Putamen (tissue), 1 donor: ENCODE data around the gene C1RL.

Source experiments
- DNase-seq: peaks from one replicate; pipeline ENCODE4 v3.0.0-alpha.2; 2016; ENCODE audit warnings: low spot score

C1RL gene

DNA sequence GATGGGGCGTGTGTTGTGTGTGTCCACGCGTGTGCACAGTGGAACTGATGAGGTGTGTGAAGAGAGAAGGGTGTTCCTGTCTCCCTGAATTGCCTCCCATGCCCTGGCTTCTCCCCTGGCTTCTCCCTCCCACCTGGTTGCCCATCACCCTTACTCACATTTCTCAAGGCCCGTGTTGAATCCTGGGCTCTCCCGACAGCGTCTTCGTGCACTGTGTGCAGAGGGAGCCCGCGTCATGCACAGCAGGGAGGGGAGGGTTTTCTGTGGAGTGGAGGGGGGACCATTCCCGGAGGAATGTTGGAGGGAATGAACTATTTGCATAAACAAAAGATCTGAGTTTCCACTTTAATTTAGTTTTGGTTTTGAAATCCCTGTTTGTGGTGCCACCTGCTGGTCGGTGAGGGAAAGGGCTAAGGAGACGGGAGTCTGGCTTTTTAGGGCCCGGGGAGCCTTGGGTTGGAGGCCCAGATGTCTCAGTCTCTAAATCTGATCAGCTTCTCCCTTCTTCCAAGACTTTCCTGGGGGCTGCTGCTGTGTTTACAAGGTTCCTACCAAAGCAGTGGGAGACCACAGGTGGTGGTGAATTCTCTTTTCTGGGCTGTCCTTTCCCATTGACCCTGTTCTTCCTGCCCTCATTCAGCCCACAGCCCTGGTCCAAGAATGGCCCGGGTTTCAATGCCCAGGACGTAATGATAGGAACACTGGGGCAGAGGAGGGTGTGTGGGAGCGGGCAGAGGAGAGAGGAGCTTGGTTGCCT, 16.6 kb downstream of the C1RL start, which contains the start of gene C1R:
TSS of gene C1R (minus strand) at position 217 of the 757 bp plus-strand sequence. CDS start at position 160, 57 bp downstream.
- DNase-seq: peak; percentile 34

DNA sequence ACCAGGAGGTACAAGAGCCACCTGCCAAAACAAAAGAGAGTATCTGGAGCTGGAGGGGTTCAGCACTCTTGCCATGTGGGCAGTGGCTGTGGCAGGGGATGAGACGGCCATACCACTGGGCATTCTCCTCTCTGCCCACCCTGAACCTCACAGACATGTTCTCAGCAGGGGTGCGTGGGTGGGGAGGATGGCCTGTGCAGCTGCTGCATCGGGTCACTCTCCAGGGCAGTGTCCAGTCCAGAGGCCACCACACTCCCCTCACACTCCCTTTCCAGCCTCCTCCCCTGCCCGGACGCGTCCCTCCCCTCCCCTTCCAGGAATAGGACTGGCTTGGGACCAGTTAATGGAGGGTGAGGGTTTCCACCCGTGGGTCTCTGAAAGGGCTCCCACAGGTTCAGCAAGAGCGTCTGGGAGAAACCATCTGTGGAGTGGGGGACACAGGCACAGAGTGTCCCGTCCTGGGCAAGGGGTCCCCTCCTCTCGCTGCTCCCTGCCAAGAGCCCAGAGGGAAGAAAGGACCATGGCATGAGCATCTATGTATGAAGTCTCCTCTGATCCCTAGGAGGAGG, 17.3 kb downstream of the C1RL start:
- no peak for DNase-seq

DNA sequence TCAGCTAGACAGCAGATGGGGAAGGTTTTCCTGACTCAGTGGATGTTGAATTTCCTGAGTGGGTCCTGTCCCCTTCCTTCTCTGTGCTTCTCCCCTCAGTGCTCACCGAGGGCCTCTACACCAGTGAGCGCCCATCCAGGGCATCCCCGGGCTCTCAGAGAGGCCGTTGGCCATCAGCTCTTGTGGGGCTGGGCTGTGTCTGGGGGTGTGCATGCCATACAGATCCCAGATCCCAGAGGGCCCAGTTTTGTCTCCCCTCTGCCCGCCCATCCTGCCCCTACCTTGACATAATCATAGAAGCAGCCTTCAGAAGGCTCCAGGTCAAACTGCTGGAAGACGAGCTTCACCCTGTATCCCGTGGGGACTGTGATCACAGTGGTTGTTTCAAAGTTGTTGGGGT, 17.8 kb downstream of the C1RL start:
- no peak for DNase-seq

DNA sequence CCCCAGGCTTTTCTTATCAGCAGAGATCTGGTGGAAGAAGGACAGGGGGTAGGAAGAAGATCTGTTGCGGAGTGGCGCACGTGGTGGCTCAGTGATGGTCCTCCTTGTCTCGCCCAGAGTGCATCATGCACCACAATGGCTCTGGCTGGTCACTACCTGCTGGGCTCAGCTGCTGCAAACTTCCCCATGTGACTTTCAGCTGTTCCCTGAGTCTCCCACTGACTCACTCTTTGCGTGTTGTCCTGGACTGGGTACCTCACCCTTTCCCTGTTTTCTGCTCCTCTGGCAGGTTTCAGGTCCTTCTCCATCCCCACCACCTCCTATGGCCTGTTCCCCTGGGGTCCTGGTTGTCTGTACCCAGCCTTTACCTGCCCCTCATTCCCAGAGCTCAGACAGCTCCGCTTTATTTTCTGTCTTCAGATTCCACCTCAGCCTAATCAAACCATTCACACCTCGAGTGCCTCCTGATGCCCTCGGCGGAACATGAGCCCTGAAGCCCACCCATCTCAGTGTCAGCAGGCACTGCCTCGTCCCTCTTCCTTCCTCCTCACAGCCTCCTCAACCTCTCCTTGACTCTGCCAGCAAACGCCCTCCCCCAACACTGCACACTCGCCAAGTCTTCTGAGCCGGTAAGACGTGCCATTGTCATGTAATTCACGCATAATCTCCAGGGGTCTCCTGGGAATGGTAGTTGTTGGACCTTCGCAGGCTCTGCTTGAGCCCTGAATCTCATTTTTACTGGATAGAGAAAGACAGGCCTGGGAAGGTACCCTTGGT, 18.6 kb downstream of the C1RL start:
- no peak for DNase-seq

DNA sequence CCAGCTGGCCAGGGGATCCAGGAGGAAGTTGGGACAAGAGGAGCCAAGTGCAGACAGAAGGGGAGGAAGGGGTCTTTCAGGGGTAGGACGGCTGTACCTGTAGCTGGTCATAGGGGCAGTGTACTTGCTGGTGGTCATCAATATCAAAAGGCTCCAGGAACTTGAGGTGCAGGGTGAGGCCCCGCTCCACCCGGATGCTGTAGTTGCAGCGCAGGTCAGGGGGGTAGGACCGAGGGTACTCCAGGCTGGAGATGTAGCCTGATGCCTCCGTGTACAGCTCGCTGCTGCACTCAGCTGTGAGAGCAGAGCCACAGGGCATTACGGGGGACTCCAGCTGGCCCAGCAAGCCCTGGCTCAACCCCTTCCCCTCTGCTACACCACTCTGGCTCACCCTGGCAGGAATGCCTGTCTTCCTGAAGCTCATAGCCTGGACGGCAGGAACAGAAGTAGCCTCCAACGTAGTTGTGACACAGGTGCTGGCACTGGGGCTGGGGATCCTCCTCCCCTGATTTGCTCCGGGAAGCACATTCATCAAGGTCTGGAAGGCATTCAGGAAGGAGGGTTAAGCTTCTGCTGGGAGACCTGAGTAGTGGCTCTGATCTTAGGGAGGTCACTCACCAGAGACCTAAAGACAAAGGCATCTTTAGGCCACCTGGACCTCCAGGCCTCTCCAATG, 19.7 kb downstream of the C1RL start:
- no peak for DNase-seq

DNA sequence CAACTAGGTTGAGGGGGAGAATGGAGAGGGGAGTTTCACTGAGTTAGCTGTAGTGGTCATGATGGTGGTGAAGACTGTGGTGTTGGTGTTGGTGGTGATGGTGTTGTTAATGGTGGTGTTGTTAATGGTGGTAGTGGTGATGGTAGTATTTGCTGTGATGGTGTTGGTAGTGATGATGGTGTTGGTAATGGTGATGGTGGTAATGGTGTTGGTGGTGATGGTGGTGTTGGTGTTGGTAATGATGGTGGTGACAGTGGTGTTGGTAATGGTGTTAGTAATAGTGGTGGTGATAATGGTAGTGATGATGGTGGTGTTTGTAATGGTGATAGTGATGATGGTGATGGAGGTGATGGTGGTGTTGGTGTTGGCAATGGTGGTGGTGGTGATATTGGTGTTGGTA, 25.9 kb downstream of the C1RL start:
- no peak for DNase-seq

DNA sequence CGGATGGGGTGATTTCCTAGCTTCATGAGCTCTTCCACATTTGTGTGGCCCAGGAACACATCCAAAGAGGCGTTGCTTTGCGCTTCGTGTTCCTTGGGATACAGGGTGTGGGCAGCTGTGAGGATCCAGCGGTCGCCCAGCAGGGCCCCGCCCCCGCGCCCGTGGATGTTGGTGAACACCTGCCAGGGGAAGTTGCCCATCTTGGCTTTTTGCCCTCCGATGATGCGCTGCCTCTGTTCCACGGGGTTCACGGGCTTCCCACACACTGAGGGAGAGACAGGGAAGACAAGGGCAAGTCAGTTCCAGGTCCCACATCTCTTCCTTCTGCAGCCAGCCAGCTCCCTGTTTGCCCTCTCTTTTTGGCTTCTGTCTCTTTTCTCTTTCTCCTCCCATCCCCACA, 28.0 kb downstream of the C1RL start:
- no peak for DNase-seq

DNA sequence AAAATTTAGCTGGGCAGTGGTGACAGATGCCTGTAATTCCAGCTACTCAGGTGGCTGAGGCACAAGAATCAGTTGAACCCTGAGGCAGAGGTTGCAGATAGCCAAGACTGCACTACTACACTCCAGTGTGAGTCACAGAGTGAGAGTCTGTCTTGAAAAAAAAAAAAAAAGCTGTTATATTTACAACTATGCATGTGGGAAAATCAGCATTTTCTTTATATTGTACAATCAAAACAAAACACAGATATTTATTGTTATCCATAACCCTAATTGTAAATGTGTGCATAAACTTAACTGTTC, 29.2 kb downstream of the C1RL start:
- no peak for DNase-seq

DNA sequence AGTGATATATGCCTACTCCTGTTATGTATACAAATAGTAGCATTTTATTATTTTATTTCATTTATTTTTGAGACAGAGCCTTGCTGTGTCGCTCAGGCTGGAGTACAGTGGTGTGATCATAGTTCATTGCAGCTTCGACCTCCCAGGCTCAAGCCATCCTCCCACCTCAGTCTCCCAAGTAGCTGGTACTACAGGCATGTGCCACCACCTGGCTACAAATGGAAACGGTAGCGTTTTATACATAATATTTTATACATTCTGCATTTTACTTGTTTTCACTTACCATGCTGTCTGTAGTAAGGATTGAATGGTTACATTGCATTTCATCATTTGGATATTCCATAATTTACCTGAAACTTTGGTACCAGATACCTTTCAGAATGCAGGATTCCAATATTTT, 30.9 kb downstream of the C1RL start:
- DNase-seq: no peak

DNA sequence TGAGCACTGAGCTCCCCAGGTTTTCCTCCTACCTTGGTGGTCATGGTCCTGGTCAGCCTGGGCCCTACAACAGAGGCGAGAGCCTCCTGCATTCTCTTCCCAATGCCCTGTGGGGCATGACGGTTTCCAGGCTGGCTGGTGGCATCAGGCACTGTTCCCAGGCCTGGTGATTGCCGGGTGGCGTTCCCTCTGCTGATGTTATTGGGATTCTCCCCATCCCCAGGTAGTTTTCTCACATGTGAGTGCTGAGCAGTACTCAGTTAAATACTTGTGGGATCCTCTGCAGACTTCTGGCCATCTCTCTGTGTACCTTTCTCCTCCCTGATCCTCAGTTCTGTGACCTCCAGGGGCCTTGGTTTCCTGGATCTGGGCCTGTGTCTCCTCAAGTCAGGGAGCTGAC, 32.5 kb downstream of the C1RL start:
- DNase-seq: no peak

DNA sequence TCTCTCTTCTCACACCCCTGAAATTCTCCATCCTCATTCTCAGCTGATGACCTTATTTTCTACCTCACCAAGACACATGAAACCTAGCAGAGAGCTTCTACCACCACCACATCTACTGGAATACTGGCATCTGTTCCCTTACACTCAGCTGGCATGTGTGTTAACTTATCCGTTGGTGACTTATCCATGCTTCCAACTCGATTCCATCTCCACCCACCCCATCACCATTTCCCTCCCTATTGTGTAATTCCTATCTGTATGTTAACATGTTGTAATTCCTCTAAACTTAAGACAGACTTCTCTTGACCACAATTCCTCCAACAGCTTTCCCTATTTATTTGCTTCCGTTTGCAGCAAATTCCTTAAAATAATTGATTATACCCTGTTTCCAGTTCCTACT, 33.1 kb downstream of the C1RL start:
- DNase-seq: no peak

DNA sequence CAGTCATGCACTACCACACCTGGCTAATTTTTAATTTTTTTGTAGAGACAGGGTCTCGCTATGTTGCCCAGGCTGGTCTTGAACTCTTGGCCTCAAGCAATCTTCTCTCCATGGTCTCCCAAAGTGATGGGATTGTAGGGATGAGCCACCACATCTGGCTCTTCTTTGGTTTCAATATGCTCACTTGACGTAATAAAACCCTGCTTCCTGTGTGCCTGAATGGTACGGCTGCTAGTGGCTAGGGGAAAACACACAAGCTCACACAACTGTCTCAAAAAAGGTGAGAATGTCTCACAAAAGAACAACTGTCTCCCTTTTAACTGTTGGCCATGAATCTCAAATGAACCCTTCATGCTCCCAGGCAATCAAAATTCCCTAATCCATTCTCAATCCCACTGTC, 33.5 kb downstream of the C1RL start:
- no peak for DNase-seq

DNA sequence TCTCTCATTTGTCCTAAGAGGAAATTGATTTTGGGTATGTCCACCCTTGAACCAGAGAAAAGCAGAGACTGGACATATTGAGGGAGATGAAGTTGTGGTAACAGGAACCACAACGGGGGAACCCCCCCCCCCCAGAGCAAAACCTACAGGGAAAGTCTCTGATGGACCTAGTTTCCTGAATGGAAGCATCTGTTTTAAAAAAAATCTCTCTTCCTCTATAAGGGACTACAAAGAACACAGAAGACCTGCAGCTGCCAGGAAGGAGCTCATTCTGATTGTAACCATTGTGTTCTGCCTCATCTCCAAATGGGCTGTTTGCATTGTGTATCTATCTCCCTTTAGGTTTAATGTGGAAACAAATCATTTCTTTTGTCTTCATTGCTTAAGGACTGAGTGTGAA, 35.1 kb downstream of the C1RL start:
- no peak for DNase-seq

DNA sequence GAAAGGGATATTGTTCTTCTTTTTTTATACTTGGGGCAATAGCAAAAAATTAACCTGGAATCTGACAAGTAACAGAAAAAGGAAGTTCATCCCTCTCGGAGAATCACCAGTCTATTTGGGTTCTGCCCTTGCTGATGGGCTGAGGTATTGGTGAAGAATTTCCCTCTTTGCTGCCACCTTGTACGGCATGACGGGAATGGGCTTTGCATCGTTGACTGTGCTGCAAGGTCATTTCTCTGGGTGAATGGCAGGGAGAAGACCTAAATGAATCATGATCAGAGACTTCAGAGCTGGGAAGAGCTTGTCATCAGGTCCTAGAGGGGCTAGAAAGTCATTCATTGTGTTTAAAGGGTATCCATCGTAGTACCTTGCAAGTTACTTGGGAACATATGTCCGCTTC, 36.5 kb downstream of the C1RL start:
- DNase-seq: no peak

DNA sequence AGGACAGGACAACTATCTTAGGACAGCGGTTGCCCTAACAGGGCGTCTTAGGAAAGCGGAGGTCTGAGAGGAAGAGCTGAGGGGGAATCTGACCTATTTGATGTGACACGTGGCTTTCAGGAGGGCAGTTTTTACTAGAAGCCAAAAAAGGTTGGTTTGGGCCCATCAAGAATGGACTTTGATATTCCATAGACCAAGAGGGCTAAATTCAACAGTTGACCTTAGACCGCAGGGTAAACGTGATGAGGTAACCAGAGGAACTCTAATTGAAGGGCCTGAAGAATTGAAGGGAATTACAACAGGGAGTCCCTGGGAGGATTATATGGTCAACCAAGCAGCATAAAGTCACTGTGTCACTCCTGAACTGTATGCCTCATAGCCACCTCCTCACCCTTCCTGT, 37.0 kb downstream of the C1RL start:
- DNase-seq: no peak

DNA sequence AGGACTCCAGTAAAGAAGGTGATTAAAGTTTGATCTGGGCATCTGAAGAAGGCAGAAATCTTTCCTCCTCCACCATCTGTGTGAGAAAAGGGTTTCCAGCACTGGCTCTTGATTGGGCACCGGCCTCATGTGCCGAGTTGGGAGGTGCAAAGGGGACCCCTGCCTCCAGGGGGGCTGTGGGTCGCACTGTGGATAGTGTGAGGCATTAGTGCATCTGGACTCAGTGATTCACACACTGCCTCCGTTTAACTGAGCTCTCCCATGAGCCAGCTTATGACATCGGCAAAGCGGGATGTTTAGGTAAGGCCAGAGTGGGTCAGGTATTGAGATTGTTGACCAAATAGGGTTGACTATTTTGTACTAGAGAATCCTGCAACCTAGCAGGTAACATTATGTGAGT, 39.6 kb downstream of the C1RL start:
- DNase-seq: no peak

DNA sequence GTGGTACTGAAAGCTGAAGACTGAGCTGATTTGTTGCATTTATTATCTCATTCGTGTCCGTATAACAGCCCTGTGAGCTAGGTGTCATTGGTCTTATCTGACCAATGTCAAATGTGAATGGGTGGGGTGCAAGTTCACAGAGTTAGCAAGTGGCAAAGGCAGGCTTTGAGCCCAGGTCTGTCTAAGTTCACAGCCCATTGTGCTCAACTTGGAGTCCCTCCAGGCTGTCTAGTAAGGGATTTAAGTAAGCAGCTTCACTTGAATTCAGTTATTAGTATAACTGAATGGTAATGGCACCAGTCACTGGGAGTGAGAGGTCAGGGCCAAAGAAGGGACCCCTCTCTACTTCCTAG, 40.0 kb downstream of the C1RL start:
- DNase-seq: no peak

DNA sequence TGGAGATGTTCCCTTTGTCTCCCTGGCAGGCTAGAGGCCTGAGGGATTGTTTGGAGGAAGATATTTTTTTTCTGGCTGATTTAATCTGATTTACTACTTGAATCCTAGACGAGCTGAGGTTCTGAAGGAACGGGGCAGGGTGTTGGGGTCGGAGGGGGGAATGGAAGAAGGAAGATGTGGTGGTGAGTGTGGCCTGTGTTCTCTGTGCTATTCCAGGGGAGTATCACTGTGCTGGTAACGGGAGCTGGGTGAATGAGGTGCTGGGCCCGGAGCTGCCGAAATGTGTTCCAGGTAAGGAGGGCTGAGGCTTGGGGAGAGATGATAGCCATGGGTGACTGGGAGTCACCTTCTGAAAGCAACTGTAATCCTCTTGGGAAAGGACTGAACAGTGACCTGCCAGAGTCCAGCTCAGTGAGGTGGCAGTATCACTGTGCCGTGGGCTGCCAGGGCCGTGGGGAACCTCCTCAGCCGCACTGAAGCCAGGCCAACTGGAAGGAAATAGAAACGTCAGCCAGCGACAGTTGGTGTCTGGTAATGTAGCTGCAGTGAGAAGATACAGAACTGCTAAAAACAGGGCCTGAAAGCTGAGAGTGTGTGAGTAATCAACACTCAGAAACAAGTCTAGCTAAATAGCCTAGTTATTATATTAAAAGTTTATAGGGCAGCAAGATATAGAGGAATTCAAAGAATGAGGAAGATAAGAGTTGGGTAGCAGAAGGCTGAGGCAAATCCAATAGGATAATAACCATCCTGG, 40.6 kb downstream of the C1RL start:
- DNase-seq: no peak

DNA sequence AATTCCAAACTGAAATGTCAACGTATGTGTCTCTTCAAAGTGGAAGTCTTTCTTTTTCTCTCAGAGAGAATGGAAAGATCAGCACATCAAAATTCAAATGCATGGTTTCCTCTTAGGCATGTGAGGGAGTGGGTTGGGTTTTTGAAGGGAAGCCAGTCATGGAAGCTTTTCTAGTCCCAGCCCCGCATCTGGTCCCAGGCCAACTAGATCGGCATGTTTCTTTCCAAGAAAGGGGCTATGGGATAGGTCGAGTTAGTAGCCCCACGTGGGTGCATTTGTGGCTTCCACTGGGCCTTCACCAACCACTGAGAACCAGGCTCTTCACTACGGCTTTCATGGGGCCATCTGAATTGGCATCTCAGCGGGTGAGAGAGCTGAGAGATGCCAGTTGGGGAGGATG, 41.9 kb downstream of the C1RL start:
- DNase-seq: no peak

DNA sequence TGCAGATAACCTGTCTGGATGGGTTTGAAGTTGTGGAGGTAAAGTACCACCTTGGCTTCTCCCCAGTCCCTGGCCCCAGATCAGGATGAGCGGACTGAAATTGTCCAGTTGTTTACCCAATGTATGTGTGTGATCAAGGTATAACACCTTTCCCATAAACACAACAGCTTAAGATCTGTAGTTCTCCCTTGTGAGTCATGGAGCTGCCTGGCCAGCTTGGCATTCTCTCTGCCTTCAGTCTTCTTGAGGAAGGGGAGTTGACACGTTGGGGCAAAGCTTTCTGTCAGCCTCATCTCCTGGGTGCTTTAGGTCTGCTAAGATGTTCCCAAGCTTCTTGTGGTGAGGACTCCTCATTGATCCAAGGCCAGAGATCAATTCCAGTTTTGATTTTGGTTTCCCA, 42.4 kb downstream of the C1RL start:
- DNase-seq: no peak

DNA sequence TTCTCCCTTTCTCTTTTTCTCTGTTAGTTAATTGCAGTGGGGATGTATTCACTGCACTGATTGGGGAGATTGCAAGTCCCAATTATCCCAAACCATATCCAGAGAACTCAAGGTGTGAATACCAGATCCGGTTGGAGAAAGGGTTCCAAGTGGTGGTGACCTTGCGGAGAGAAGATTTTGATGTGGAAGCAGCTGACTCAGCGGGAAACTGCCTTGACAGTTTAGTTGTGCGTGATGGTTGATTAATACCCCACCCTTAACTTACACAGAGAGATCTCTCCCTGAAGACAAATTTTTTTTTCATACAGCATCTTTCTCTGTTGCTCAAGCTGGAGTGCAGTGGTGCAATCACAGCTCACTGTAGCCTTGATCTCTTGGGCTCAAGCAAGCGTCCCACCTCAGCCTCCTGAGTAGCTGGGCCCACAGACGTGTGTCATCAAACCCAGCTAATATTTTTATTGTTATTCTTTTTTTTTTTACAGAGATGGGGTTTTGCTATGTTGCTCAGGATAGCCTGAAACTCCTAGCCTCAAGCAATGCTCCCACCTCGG, 43.9 kb downstream of the C1RL start:
- no peak for DNase-seq

DNA sequence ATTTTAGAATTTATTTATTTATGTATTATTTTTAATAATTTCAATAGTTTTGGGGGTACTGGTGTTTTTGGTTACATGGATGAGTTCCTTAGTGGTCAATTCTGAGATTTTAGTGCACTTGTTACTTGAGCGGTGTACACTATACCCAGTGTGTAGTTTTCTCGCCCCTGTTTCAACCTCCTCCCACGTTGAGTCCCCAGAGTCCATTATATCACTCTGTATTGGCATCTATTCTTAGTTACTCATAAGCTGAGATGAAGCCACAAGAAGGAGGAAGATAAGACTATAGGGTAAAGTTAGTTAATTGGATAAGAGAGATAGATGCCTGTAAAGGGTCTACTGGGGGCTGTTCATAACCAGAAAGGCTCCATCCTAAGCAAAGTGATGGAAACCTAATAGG, 44.5 kb downstream of the C1RL start:
- no peak for DNase-seq
